Measurements from ENCODE around the gene AGBL4. TPM values are rescaled to one million over a fixed set of nuclear protein-coding genes. Genes with fewer than 3 reads are reported as not detected.

The AGBL4 gene
- total and polyA plus RNA-seq, 7 donors: 0.09 to 0.36 (median 0.16) TPM; not detected in 4

DNA sequence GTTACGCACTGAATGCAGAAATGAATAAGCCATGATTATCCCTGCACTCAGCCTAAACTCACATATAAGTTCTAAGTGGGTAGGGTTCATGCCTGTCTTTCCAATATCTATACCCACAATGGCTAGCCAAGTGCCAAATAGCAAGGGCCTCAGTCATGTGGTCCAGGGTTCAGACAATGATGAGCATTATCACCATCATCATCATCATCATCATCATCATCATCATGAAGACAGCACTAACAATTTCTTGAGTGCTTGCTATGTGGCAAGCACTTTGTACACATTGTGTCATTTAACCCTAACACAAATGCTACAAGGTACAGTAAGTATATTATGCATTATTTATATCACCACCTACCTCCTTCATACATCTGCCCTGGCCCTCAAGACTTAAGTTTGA lies 500.0 kb downstream of the AGBL4 start:
- no peaks in the 10 kb centered on the region for H3K9me3 ChIP-seq
- no peak overlapping the region for H3K4me3 ChIP-seq
- WGBS, 2 donors: 94 to 100% methylated on average over 1 of the region's 1 CpG
- intact Hi-C loops (cut with DNase I): no loop called here
- no peak for DNase-seq
- no peaks in the 10 kb centered on the region for H3K4me1 ChIP-seq
- TF ChIP-seq POLR2A (IDR thresholded peaks at IDR 0.05) (no peak), EP300 (IDR thresholded peaks at IDR 0.05) (no peak), POLR2AphosphoS5 (IDR thresholded peaks at IDR 0.05) (no peak)
- TF ChIP-seq, protein P1, sequence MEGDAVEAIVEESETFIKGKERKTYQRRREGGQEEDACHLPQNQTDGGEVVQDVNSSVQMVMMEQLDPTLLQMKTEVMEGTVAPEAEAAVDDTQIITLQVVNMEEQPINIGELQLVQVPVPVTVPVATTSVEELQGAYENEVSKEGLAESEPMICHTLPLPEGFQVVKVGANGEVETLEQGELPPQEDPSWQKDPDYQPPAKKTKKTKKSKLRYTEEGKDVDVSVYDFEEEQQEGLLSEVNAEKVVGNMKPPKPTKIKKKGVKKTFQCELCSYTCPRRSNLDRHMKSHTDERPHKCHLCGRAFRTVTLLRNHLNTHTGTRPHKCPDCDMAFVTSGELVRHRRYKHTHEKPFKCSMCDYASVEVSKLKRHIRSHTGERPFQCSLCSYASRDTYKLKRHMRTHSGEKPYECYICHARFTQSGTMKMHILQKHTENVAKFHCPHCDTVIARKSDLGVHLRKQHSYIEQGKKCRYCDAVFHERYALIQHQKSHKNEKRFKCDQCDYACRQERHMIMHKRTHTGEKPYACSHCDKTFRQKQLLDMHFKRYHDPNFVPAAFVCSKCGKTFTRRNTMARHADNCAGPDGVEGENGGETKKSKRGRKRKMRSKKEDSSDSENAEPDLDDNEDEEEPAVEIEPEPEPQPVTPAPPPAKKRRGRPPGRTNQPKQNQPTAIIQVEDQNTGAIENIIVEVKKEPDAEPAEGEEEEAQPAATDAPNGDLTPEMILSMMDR (IDR thresholded peaks at IDR 0.05): no peak
- H3K36me3 ChIP-seq: no peaks in the 10 kb centered on the region
- no peaks in the 10 kb centered on the region for H3K27me3 ChIP-seq
- H3K27ac ChIP-seq: no peak overlapping the region

DNA sequence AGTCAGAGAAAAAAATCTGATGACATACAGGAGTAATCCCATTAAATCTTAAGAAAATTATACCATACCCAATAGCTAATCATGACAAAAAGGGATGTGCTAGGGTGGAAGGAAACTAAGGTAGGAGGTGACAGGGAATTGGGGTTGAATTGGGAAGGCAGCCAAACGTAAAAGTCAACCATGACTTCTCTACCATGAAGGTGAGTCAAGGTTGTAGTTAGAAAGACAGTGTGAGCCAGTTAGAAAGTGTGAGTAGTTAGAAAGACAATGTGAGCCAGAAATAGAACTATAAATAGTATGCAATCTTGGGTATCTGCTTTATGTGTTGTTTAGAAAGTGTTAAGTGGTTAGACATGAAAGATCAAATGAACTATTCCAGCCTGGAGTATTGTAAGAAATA lies 556.8 kb downstream of the AGBL4 start:
- no peak for DNase-seq
- H3K9me3 ChIP-seq: no peaks in the 10 kb centered on the region
- H3K4me3 ChIP-seq: no peak overlapping the region
- TF ChIP-seq POLR2A (IDR thresholded peaks at IDR 0.05) (no peak), POLR2AphosphoS5 (IDR thresholded peaks at IDR 0.05) (no peak), EP300 (IDR thresholded peaks at IDR 0.05) (no peak)
- TF ChIP-seq, protein P1 (IDR thresholded peaks at IDR 0.05): no peak
- no peaks in the 10 kb centered on the region for H3K4me1 ChIP-seq
- H3K36me3 ChIP-seq: no peaks in the 10 kb centered on the region
- H3K27me3 ChIP-seq: no peaks in the 10 kb centered on the region
- H3K27ac ChIP-seq: no peak overlapping the region
- intact Hi-C loops (cut with DNase I): no loop called here
- 70 to 72% methylated on average over 1 of the region's 1 CpG for WGBS, 2 donors

- Histone ChIP-seq H3K4me1 (no peaks in the 10 kb centered on the region), H3K27ac (no peak overlapping the region), H3K27me3 (no peaks in the 10 kb centered on the region), H3K9me3 (no peaks in the 10 kb centered on the region), H3K36me3 (no peaks in the 10 kb centered on the region), H3K4me3 (no peak overlapping the region)
- WGBS, 2 donors: 39 to 68% methylated on average over 4 of the region's 4 CpGs
- intact Hi-C loops (cut with DNase I): no loop called here
- no peak for DNase-seq
- TF ChIP-seq EP300 (IDR thresholded peaks at IDR 0.05): no peak
- TF ChIP-seq POLR2A (IDR thresholded peaks at IDR 0.05): no peak
- no peak for TF ChIP-seq POLR2AphosphoS5 (IDR thresholded peaks at IDR 0.05)
- TF ChIP-seq, protein P1 (IDR thresholded peaks at IDR 0.05): no peak
Measured at GRCh38 chr1:49465486-49466185, 558.1 kb downstream of the AGBL4 start.

DNA sequence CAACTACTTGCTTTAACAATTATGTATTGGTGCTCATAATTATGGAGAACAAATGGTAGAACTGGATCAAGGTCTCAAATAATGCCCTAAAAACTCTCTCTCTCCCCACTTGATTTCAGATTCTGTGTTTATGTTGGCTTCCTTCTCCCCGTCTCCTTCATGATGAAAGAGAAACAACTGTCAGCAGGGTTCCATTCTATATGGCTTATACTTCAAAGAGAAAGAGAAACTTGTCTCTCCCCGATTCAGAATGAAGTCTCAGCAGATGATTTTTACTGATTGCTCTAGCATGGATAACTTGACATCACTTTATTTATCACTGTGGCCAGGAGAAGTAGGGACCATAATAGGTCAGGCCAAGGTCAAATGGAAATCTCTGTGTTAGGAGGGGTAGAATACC lies 575.6 kb downstream of the AGBL4 start:
- 74 to 80% methylated on average over 2 of the region's 2 CpGs for WGBS, 2 donors
- intact Hi-C loops (cut with DNase I): no loop called here

More for the DNA sequence above, 575.6 kb downstream of the AGBL4 start:
- no peaks in the 10 kb centered on the region for H3K27me3 ChIP-seq
- no peak overlapping the region for H3K27ac ChIP-seq
- no peak for DNase-seq
- peaks cover 0 to 2% (median 0%) of the 10 kb centered on the region in 4 donors for H3K9me3 ChIP-seq
- H3K4me1 ChIP-seq: no peaks in the 10 kb centered on the region
- H3K4me3 ChIP-seq: no peak overlapping the region
- H3K36me3 ChIP-seq: no peaks in the 10 kb centered on the region
- no peak for TF ChIP-seq POLR2AphosphoS5 (IDR thresholded peaks at IDR 0.05)
- TF ChIP-seq, protein P1 (IDR thresholded peaks at IDR 0.05): no peak
- TF ChIP-seq POLR2A (IDR thresholded peaks at IDR 0.05): no peak
- TF ChIP-seq EP300 (IDR thresholded peaks at IDR 0.05): no peak
